Stimulated activated CD8-positive, alpha-beta memory T cell treated with anti-CD3 and anti-CD28 coated beads, Interleukin-15, amount 100 ng/mL, for 24 hours (primary cell): ENCODE measurements around the gene KPNA1.

Experiments
- DNase-seq: peaks from one replicate; pipeline ENCODE4 v3.0.0-alpha.2; 2020; ENCODE audit warnings: low read depth

Gene KPNA1

GRCh38 chr3:122514123-122515019 lies at the start of gene KPNA1:
Gene KPNA1 (minus strand): TSS chr3:122514939. CDS start chr3:122496565, 18,374 bp downstream.
- DNase-seq: peak; percentile 74

GRCh38 chr3:122564155-122564912 lies 49.6 kb upstream of the KPNA1 start, which contains the start of the genes DTX3L and PARP9:
Gene DTX3L (plus strand): TSS chr3:122564338. CDS start chr3:122564427, 89 bp downstream.
Gene PARP9 (minus strand): TSS chr3:122564300. CDS start chr3:122559620, 4,680 bp downstream.
- peak; percentile 52 for DNase-seq

- no peak for DNase-seq
These were observed 48.9 kb upstream of the KPNA1 start for GRCh38 chr3:122563717-122564025.

GRCh38 chr3:122562923-122563716 lies 48.4 kb upstream of the KPNA1 start:
- DNase-seq: no peak

GRCh38 chr3:122560680-122561079 lies 45.9 kb upstream of the KPNA1 start:
- no peak for DNase-seq

- no peak for DNase-seq
These were observed 45.2 kb upstream of the KPNA1 start for GRCh38 chr3:122559906-122560305.

GRCh38 chr3:122558605-122559004 lies 43.9 kb upstream of the KPNA1 start:
- DNase-seq: no peak

GRCh38 chr3:122557356-122557755 lies 42.6 kb upstream of the KPNA1 start:
- no peak for DNase-seq

- DNase-seq: no peak
These were observed 40.7 kb upstream of the KPNA1 start for GRCh38 chr3:122555275-122556071.

- no peak for DNase-seq
These were observed 38.4 kb upstream of the KPNA1 start for GRCh38 chr3:122553171-122553570.

GRCh38 chr3:122548619-122549018 lies 33.9 kb upstream of the KPNA1 start:
- no peak for DNase-seq

GRCh38 chr3:122548076-122548475 lies 33.3 kb upstream of the KPNA1 start:
- DNase-seq: no peak

- DNase-seq: no peak
These were observed 31.4 kb upstream of the KPNA1 start for GRCh38 chr3:122546151-122546550.

GRCh38 chr3:122538956-122539490 lies 24.3 kb upstream of the KPNA1 start:
- DNase-seq: no peak

GRCh38 chr3:122536632-122537001 lies 21.9 kb upstream of the KPNA1 start:
- no peak for DNase-seq

- DNase-seq: no peak
These were observed 21.4 kb upstream of the KPNA1 start for GRCh38 chr3:122535964-122536631.

- no peak for DNase-seq
These were observed 19.2 kb upstream of the KPNA1 start for GRCh38 chr3:122533931-122534334.

GRCh38 chr3:122533480-122533879 lies 18.7 kb upstream of the KPNA1 start:
- DNase-seq: no peak

GRCh38 chr3:122530164-122530563 lies 15.4 kb upstream of the KPNA1 start:
- no peak for DNase-seq

- no peak for DNase-seq
These were observed 8.6 kb upstream of the KPNA1 start for GRCh38 chr3:122523317-122523716.

GRCh38 chr3:122520861-122521260 lies 6.1 kb upstream of the KPNA1 start:
- no peak for DNase-seq
